WTC11 (cell line): ENCODE measurements around the gene SRPK3. TPM values are rescaled to one million over a fixed set of nuclear protein-coding genes. Genes with fewer than 3 reads are reported as not detected.

Experiments used
- ATAC-seq: fragments of 200-7000 bp; cut with Tn5 transposase; 2 replicates; pipeline ENCODE4 v1.10.0; 2021; ENCODE audit warnings: mild to moderate bottlenecking, moderate library complexity
- CTCF ChIA-PET: fragments of 300-600 bp; sonication (Branson Sonifier 250); formaldehyde crosslinking; loops from one replicate; lab custom pipeline; 2021; ENCODE audit warnings: antibody characterized with exemption; lab: Charles Lee
- POLR2A ChIA-PET: fragments of 350-600 bp; sonication (Branson Sonifier 250); formaldehyde crosslinking; loops from one replicate; lab custom pipeline; 2021; ENCODE audit warnings: antibody characterized with exemption; lab: Charles Lee
- DNase-seq: peaks from one replicate; pipeline ENCODE4 v3.0.0; 2021; ENCODE audit warnings: low spot score
- H3K27ac Mint-ChIP-seq: 2 replicates; pipeline ENCODE4 v1.8.0; 2021; ENCODE audit warnings: mixed read lengths
- H3K27me3 Mint-ChIP-seq: 2 replicates; pipeline ENCODE4 v1.8.0; 2021; ENCODE audit warnings: low read depth, mild to moderate bottlenecking, moderate library complexity, mixed read lengths
- H3K36me3 Mint-ChIP-seq: 2 replicates; pipeline ENCODE4 v1.8.0; 2021; ENCODE audit warnings: mixed read lengths
- H3K4me1 Mint-ChIP-seq: 2 replicates; pipeline ENCODE4 v1.8.0; 2022; ENCODE audit warnings: mixed read lengths
- H3K4me3 Mint-ChIP-seq: 2 replicates; pipeline ENCODE4 v1.8.0; 2021; ENCODE audit warnings: mild to moderate bottlenecking, moderate library complexity, mixed read lengths
- H3K9me3 Mint-ChIP-seq: 2 replicates; pipeline ENCODE4 v1.8.0; 2021; ENCODE audit warnings: mixed read lengths
- AR ChIP-seq: fragments of 250-450 bp; sonication (Bioruptor Pico); IDR thresholded peaks from 2 replicates; pipeline ENCODE4 v1.9.0; 2021; ENCODE audit warnings: mild to moderate bottlenecking
- E2F5 ChIP-seq: sonication (generic); formaldehyde crosslinking; IDR thresholded peaks from 2 replicates; pipeline ENCODE4 v1.8.1; 2022; ENCODE audit warnings: mild to moderate bottlenecking, moderate library complexity, missing genetic modification reagents
- EMX1 ChIP-seq: fragments of 250-450 bp; sonication (Bioruptor Pico); IDR thresholded peaks from 2 replicates; pipeline ENCODE4 v1.8.0; 2021; ENCODE audit warnings: mild to moderate bottlenecking
- ERG ChIP-seq: fragments of 250-450 bp; sonication (Bioruptor Pico); IDR thresholded peaks from 2 replicates; pipeline ENCODE4 v1.8.0; 2021; ENCODE audit warnings: mild to moderate bottlenecking
- MAX ChIP-seq: sonication (generic); formaldehyde crosslinking; IDR thresholded peaks from 2 replicates; pipeline ENCODE4 v1.8.0; 2022; ENCODE audit warnings: mild to moderate bottlenecking, missing genetic modification reagents
- MXD4 ChIP-seq: fragments of 250-450 bp; sonication (Bioruptor Pico); IDR thresholded peaks from 2 replicates; pipeline ENCODE4 v1.8.0; 2021; ENCODE audit warnings: mild to moderate bottlenecking, moderate library complexity, borderline replicate concordance
- PRRX2 ChIP-seq: fragments of 250-450 bp; sonication (Bioruptor Pico); IDR thresholded peaks from 2 replicates; pipeline ENCODE4 v1.8.0; 2021; ENCODE audit warnings: mild to moderate bottlenecking
- USF2 ChIP-seq: sonication (generic); formaldehyde crosslinking; IDR thresholded peaks from 2 replicates; pipeline ENCODE4 v1.8.1; 2023; ENCODE audit warnings: mild to moderate bottlenecking, missing genetic modification reagents, moderate library complexity
- ZMAT4 ChIP-seq: fragments of 250-450 bp; sonication (Bioruptor Pico); IDR thresholded peaks from 2 replicates; pipeline ENCODE4 v1.9.0; 2021; ENCODE audit warnings: mild to moderate bottlenecking
- ZNF138 ChIP-seq: sonication (generic); formaldehyde crosslinking; conservative IDR thresholded peaks from 2 replicates; pipeline ENCODE4 v1.8.1; 2022; ENCODE audit warnings: mild to moderate bottlenecking, moderate library complexity, missing genetic modification reagents
- ZNF263 ChIP-seq: sonication (generic); formaldehyde crosslinking; IDR thresholded peaks from 2 replicates; pipeline ENCODE4 v1.8.1; 2022; ENCODE audit warnings: low read depth, mild to moderate bottlenecking, moderate library complexity, missing genetic modification reagents
- total RNA-seq: library from RNA; stranded (reverse); gene quantifications from 3 replicates; pipeline ENCODE4 v1.2.3, GENCODE V29; 2021

The SRPK3 gene
- total RNA-seq, 1 experiment from 2014 or later, result not detected

- no peak for TF ChIP-seq E2F5 (CRISPR knock-in tag)
- no peak for TF ChIP-seq EMX1 (CRISPR knock-in tag)
- TF ChIP-seq USF2 (CRISPR knock-in tag), result no peak
- TF ChIP-seq MAX (CRISPR knock-in tag), result no peak
Measured at GRCh38 chrX:153831429-153832150, 50.7 kb downstream of the SRPK3 start (continued).

GRCh38 chrX:153832728-153833127 is 51.9 kb downstream of the SRPK3 start:
- Mint-ChIP-seq H3K4me3 (no peak overlapping the region), H3K36me3 (no peaks in the 10 kb centered on the region; the same call in 1 of the 2 replicates), H3K4me1 (peaks cover 16% of the 10 kb centered on the region), H3K27me3 (peaks cover 3% of the 10 kb centered on the region; the same call in 1 of the 2 replicates), H3K9me3 (no peaks in the 10 kb centered on the region), H3K27ac (no peak overlapping the region)
- DNase-seq (no peak), ATAC-seq (no peak)
- POLR2A ChIA-PET, result no interaction called here
- CTCF ChIA-PET, result no interaction called here
- no peak for TF ChIP-seq PRRX2
- TF ChIP-seq AR (CRISPR knock-in tag), result no peak
- TF ChIP-seq ZMAT4 (CRISPR knock-in tag), result no peak
- TF ChIP-seq ZNF138 (CRISPR knock-in tag), result no peak
- TF ChIP-seq MXD4 (CRISPR knock-in tag), result no peak
- no peak for TF ChIP-seq ZNF263 (CRISPR knock-in tag)
- TF ChIP-seq ERG (CRISPR knock-in tag), result no peak

Other genes starting within 250 kb of the SRPK3 start
- gene CCNQ, start 181.9 kb upstream of the SRPK3 start, total RNA-seq, result 15.2 to 17.4 TPM (median 15.4 TPM) in 3 replicates
- 2.5 to 2.8 TPM (median 2.5 TPM) in 3 replicates for gene DUSP9, start 133.8 kb upstream of the SRPK3 start, total RNA-seq
- 8.6 to 14.3 TPM (median 12.1 TPM) in 3 replicates for gene PNCK, start 107.2 kb upstream of the SRPK3 start, total RNA-seq
- 102 to 112 TPM (median 110 TPM) in 3 replicates for gene SLC6A8, start 93.1 kb upstream of the SRPK3 start, total RNA-seq
- 142 to 150 TPM (median 144 TPM) in 3 replicates for gene BCAP31, start 56.7 kb upstream of the SRPK3 start, total RNA-seq
- gene ABCD1, start 56.2 kb upstream of the SRPK3 start, total RNA-seq, result 9.1 to 10.4 TPM (median 9.5 TPM) in 3 replicates
- gene PLXNB3, start 16.8 kb upstream of the SRPK3 start, total RNA-seq, result 2.5 to 4.2 TPM (median 2.9 TPM) in 3 replicates
- 50.4 to 52.9 TPM (median 52.4 TPM) in 3 replicates for gene IDH3G, start 13.3 kb downstream of the SRPK3 start, total RNA-seq
- gene SSR4, start 13.6 kb downstream of the SRPK3 start, total RNA-seq, result 203 to 237 TPM (median 232 TPM) in 3 replicates
- gene PDZD4, start 49.5 kb downstream of the SRPK3 start, total RNA-seq, result 120 to 175 TPM (median 161 TPM) in 3 replicates
- 40.2 to 55.2 TPM (median 49.4 TPM) in 3 replicates for gene L1CAM, start 105.1 kb downstream of the SRPK3 start, total RNA-seq
- 0.11 TPM in 1 of 3 replicates, not detected in the others for gene AVPR2, start 123.6 kb downstream of the SRPK3 start, total RNA-seq
- gene ARHGAP4, start 145.2 kb downstream of the SRPK3 start, total RNA-seq, result 52.1 to 66.9 TPM (median 65.3 TPM) in 3 replicates
- 97.1 to 107 TPM (median 101 TPM) in 3 replicates for gene NAA10, start 154.0 kb downstream of the SRPK3 start, total RNA-seq
- 14.0 to 18.6 TPM (median 16.2 TPM) in 3 replicates for gene RENBP, start 163.6 kb downstream of the SRPK3 start, total RNA-seq
- 121 to 130 TPM (median 125 TPM) in 3 replicates for gene HCFC1, start 190.8 kb downstream of the SRPK3 start, total RNA-seq
- gene TMEM187, start 191.7 kb downstream of the SRPK3 start, total RNA-seq, result 8.4 to 12.3 TPM (median 10.1 TPM) in 3 replicates
- 32.1 to 48.0 TPM (median 45.2 TPM) in 3 replicates for gene IRAK1, start 238.9 kb downstream of the SRPK3 start, total RNA-seq